Measurements from ENCODE around the gene CYLD.

- TF ChIP-seq EZH2 (IDR thresholded peaks at IDR 0.05; ENCODE audit: insufficient read depth, poor library complexity, severe bottlenecking) (no peak), EZH2phosphoT487 (IDR thresholded peaks at IDR 0.05; ENCODE audit: insufficient read depth, low read depth) (no peak)
Observed at GRCh38 chr16:50809561-50809960, 67.7 kb downstream of the CYLD start.
